RWPE1 (cell line): ENCODE results near the gene ZNF800.

ENCODE experiments used
- CTCF ChIA-PET: fragments of 350-600 bp; sonication (Branson Sonifier 250); formaldehyde crosslinking; extraction: SDS; loops from one replicate; lab custom pipeline; 2021; lab: Yijun Ruan, JAX
- POLR2A ChIA-PET: fragments of 400-600 bp; formaldehyde crosslinking; extraction: SDS; loops from one replicate; lab custom pipeline; 2020; ENCODE audit warnings: antibody characterized with exemption; ENCODE audit not compliant: low non-redundant PET; lab: Yijun Ruan, JAX
- DNase-seq: peaks from one replicate; pipeline ENCODE4 v3.0.0; 2012; ENCODE audit warnings: low spot score
- H3K27ac ChIP-seq: fragments of 450-650 bp; 2 replicates; pipeline ENCODE4 v1.5.1; 2017
- TF ChIP-seq, protein P1 (sequence below): fragments of 450-650 bp; conservative IDR thresholded peaks from 2 replicates; pipeline ENCODE4 v1.5.1; 2017; ENCODE audit warnings: low read depth, mild to moderate bottlenecking

ZNF800 gene

DNA sequence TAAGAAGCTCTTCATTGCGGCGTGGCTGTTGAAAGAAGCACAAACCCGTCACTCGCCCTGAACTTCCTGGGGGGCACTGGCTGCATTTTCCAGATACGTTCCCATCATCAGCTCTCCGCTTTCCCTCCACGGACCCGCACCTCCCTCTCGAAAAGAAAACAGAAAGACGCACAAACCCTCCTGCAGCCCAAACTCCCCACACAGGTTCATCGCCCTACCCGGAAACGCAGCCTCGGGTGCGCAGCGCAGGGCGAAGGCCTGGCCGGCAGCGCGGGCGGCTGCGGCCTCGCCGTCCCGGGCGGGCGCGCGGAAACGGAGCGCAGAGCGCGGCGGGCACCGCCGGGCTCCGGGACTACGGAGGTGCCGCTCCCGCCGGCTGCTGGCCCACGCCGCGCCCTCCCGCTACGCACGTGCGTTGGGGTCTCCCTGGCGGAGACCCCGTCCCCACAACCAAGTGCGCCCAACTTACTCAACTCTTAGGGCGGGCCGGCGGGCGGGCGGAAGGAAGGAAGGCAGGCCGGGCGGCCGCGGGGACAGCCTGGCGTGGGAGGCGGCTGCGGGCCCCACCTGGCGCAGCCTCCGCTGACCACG is 822 bp downstream of the ZNF800 start:
- CTCF ChIA-PET = interaction anchor here (0.7 kb wide), 2 partner anchors 130 to 996 kb away, joined by 3 to 4 read pairs; no protein-coding TSS in a partner anchor
- POLR2A ChIA-PET = interaction anchor here (0.7 to 0.8 kb wide), 2 partner anchors 53 to 232 kb away, joined by 3 to 4 read pairs; no protein-coding TSS in a partner anchor
- DNase-seq = peak; percentile 21
- TF ChIP-seq, protein P1, sequence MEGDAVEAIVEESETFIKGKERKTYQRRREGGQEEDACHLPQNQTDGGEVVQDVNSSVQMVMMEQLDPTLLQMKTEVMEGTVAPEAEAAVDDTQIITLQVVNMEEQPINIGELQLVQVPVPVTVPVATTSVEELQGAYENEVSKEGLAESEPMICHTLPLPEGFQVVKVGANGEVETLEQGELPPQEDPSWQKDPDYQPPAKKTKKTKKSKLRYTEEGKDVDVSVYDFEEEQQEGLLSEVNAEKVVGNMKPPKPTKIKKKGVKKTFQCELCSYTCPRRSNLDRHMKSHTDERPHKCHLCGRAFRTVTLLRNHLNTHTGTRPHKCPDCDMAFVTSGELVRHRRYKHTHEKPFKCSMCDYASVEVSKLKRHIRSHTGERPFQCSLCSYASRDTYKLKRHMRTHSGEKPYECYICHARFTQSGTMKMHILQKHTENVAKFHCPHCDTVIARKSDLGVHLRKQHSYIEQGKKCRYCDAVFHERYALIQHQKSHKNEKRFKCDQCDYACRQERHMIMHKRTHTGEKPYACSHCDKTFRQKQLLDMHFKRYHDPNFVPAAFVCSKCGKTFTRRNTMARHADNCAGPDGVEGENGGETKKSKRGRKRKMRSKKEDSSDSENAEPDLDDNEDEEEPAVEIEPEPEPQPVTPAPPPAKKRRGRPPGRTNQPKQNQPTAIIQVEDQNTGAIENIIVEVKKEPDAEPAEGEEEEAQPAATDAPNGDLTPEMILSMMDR = no peak
- H3K27ac ChIP-seq = peak overlapping the region; percentile 86

DNA sequence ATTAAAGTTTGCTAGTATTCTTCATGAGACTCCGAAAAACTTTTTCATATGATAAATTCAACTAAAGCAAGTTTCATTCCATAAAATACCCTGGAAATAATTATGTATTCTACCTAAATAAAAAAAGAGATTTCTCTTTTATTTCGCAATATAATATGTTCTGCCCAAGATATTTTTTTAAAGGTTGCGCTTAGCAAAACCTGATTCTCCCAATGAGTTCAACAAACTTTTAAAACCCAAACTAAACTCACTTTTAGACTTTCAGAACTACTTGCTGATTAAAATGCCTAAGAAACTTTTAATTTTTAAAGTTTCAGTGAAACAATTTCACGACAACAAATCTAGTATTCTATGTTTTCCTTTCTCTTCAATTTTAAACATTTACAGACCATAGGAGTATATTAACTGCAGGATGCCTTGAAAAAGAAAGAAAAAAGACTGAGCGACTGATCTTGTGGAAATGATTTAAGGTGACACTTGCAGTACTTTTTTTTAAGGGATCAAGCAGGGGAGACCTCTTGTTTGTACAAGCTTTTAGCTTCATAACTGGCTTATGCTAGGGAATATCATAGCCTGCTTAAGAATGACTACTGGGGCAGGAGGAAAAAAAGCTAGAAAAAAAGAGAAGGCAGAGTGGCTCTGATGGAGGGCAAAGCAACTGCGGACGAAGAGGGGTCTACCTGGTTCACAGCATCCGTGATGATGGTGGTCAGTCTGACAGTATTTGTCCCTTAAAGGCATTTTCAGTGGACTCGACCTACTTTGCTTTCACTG is 1.5 kb downstream of the ZNF800 start:
- TF ChIP-seq, protein P1 = no peak
- no peak for DNase-seq
- ChIA-PET CTCF (interaction anchor here (0.7 kb wide), 2 partner anchors 130 to 997 kb away, joined by 3 to 4 read pairs; no protein-coding TSS in a partner anchor), POLR2A (interaction anchor here (0.7 to 0.8 kb wide), 2 partner anchors 53 to 232 kb away, joined by 3 to 4 read pairs; no protein-coding TSS in a partner anchor)
- peak overlapping the region; percentile 86 for H3K27ac ChIP-seq

DNA sequence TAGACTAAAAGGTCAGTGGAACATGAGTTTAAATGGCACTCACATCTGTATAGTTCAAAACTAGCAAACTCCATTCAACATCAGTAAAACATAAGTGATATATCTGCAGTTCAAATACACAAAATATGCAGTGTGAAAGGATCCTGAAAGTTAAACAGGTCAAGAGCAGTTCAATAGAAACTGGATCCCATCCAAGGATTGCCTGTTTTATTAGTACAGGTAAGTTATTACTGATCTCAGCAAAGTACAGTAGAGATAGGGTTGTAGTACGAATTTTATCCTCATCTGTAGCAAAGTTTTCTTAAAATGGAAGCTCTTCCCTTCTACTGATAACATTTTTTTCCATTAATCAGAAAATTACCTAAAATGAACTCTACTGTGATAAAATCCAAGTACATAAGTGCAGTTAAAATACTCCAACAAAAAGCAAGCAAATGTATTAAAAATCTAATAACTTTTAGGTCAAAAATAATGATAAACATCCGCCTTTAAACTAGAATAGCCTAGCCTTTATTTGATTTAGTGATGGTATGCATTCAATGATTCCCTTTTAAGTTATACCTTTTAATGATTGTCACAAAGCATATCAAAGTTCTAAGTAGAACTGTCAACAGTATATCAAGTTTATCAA is 2.2 kb downstream of the ZNF800 start:
- H3K27ac ChIP-seq = no peak overlapping the region
- ChIA-PET POLR2A (no interaction called here), CTCF (no interaction called here)
- DNase-seq = no peak
- TF ChIP-seq, protein P1 = no peak

DNA sequence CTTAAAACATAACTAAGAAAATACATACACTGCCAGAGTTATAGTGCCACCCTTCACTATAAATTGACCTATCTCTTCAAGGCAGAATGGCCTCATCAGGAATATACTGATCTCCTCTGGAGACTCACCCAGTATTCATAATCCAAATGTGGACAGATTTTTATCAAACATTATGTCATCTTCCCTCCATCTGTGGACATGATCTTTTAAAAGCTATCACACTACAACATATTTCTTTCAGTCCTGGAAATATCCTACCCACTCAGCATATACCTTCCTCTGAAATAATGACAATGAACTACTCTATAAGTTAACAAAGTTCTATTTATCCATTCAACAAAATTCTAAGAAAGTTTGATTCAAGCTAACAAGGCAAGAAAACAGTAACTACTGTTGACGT is 3.2 kb downstream of the ZNF800 start:
- ChIA-PET CTCF (no interaction called here), POLR2A (interaction anchor here (0.6 kb wide), 1 partner anchor 1237 kb away, joined by 3 read pairs; no protein-coding TSS in a partner anchor)

DNA sequence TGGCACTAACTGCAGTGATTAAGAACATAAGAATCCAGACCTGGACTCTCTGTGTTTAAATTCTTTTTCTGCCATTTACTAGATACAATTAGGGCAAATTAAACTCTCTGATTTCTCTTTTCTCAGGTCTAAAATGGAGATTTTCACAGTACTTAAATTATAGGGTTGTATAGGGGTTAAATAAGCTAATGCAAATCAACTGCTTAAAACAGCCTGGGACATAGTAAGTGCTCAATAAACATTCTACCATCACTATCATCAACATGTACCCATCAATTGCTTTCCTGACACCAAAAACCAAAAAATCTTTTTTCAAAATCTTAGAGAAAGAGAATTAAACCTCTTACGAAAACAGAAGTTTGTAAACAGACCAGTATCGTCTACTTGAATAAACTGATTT is 4.5 kb downstream of the ZNF800 start:
- POLR2A ChIA-PET = no interaction called here
- CTCF ChIA-PET = no interaction called here
- no peak overlapping the region for H3K27ac ChIP-seq
- TF ChIP-seq, protein P1 = no peak
- DNase-seq = no peak

More for the DNA sequence above, 3.2 kb downstream of the ZNF800 start:
- DNase-seq = no peak
- no peak overlapping the region for H3K27ac ChIP-seq
- TF ChIP-seq, protein P1 = no peak

DNA sequence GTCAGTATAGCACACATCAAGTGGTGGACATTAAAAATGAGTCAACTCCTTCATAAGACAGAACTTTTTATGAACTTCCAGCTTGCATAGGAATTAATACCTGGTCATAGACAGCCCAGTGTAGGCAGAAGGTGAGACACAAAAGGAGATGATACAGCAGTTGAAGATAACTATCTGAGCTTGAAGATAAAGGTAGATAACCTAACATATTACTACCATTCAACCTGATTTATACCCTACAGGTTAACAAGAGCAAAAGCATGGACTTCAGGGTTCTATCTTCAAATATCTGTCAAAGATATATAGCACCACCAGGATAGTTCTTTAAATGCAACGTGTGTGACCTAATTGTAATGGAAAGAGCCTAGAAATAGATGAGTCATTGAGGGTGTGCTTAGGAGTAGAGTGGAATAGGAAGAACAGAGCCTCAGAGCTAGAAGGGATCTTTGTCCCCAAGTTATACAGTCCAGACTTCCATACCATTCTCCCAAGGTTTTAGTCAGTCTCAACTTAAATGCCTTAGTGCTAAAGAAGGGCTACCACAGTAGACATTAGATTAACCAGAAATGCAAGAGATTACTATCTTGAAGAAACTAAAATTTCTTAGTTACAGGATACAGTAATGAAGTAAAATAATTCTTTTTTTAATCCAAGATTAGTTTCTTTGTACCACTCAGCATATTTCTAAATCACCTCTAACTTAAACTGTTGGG is 9.2 kb downstream of the ZNF800 start:
- TF ChIP-seq, protein P1 = no peak
- ChIA-PET CTCF (no interaction called here), POLR2A (no interaction called here)
- no peak overlapping the region for H3K27ac ChIP-seq
- peak; percentile 13 for DNase-seq
